IPS-11a (cell line): ENCODE measurements around the gene AKT1.

Experiments
- H3K4me3 ChIP-seq: one replicate; pipeline ENCODE4 v1.5.1; 2013; ENCODE audit warnings: low read depth, low read length, control low read depth

Gene AKT1

DNA sequence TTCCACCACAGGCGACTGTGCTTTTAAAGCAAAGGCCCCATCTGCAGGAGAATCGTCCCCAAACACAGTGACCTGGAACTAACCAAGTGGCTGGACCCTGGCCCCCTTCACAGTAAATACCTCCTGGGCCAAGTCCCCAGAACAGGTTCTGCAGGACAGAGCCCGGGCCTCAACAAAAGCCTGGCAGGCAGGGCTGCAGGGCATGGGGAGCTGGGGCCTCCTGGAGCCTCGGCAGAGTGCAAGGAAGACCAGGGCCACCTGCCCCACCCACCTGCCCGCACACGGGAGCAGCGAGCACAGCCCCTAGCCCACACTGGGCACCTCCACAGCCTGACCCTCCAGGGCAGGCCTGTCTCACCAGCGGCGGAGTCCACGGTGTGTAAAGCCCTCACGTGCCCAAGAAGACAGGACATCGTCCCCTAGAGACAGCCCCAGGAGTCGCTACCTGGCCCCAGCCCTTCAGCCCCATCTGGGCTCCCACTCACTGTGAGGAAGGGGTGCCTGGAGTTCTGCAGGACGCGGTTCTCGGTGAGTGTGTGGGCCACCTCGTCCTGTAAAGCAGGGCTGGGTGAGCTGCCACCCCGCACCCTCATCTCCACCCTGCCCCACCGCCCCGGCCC, 21.0 kb downstream of the AKT1 start:
- H3K4me3 ChIP-seq: no peak overlapping the region

DNA sequence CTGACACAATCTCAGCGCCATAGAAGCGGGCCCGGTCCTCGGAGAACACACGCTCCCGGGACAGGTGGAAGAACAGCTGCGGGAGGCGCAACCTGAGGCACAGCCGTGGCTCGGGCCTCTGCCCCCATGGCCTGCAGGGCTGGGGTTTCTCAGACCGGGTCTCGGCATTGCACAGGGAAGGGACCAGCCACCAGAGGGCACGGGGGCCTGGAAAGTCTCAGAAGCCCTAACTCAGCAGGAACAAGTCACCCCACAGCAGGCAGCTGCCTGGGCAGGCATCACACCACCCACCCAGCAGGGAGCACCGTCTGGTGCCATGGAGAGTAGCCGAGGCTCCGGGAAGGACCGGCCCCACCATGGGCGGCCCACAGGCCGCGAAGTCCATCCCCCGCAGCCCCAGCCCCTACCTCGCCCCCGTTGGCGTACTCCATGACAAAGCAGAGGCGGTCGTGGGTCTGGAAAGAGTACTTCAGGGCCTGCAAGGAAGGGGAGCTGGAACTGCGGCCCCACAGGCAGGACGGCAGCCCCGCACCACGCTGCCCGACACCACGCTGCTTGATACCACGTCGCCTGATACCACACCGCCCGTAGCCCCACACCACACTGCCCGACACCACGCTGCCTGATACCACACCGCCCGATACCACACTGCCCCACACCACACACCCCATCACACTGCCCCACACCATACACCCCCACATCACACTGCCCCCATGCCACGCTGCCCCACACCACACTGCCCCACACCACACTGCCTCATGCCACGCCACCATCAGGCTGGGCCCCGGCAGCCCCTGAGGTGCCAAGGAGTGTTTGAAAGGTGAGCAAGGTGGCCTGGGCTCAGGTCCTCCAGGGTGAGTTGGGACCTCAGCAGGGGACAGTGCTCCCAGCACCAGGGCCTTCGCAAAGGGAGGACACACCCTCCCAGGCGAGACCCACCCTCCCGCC, 21.8 kb downstream of the AKT1 start:
- H3K4me3 ChIP-seq: no peak overlapping the region

DNA sequence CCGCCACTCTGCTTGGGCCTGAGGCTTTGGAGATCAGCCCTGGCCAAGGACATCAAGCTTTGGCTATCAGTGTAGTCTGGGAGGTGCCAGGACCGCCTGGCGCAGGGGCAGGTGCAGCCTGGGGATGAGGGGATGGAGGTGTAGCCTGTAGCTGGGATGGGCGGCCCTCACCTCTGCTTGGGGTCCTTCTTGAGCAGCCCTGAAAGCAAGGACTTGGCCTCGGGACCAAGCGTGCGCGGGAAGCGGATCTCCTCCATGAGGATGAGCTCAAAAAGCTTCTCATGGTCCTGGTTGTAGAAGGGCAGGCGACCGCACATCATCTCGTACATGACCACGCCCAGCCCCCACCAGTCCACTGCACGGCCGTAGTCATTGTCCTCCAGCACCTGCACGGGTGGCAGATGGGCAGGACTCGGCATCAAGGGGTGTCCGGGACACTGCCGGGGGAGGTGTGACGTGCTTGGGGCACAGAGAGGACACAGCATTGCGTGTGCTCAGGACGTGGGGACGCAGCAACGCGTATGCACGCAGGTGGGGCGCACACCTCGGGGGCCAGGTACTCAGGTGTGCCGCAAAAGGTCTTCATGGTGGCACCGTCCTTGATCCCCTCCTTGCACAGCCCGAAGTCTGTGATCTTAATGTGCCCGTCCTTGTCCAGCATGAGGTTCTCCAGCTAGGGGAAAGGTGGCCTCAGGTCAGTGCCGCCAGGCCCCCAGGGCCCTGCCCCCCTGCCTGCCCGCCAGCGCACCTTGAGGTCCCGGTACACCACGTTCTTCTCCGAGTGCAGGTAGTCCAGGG, 22.6 kb downstream of the AKT1 start:
- no peak overlapping the region for H3K4me3 ChIP-seq

- H3K4me3 ChIP-seq: no peak overlapping the region
Observed at GRCh38 chr14:104771918-104772706, 23.4 kb downstream of the AKT1 start.

DNA sequence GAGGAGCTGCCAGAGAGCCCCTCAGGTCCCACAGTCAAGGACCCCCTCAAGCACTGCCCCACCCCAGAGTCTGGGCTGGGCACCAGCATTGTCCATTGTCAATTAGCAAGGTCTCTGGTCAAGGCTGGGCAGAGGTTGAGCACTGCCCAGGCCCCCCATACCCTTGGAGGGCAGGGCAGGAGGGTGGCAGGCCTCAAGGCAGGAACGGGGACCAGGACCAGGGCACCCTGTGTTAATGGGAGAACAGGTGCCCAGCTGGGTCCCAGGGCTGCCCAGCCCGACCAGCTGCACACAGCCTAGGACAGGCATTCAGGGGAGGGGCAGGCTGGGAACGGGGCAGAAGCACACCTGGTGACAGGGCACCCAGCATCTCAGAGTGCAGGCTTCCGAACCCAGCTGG, 24.2 kb downstream of the AKT1 start:
- no peak overlapping the region for H3K4me3 ChIP-seq

DNA sequence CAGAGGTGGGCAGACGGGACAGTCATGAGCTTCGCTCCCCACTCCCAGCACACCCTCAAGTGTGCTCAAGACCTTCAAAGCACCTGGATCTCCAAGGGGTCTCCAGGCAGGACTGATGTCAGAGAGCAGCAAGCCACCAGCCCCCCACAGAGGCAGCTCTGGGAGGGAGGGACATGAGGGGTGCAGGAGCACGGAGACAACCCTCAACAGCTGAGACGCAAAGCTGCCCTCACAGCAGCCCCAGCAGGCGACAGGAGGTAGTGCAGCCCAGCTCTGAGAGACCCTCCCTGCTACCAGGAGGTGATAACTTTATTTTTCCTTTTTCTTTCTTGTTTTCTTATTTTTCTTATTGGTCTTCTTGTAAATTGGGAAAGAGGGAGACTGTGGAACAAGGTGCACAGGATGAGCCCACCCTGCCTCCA, 24.7 kb downstream of the AKT1 start:
- H3K4me3 ChIP-seq: no peak overlapping the region

DNA sequence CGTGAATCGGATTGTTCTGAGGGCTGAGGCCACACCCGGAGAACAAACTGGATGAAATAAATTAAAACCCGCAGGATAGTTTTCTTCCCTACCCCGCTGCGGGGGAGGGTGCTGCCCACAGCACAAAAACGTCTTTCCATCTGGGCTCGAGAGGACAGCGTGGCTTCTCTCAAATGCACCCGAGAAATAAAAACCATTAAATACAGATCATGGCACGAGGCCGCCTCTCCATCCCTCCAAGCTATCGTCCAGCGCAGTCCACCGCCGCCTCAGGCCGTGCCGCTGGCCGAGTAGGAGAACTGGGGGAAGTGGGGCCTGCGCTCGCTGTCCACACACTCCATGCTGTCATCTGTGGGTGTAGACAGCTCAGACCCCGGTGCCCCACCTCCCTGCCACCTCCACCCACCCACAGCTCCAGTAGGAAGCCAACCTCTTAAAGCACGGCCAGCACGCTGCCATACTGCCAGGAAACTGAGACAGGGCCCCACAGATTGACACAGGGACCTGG, 25.4 kb downstream of the AKT1 start:
- H3K4me3 ChIP-seq: no peak overlapping the region

GRCh38 chr14:104769324-104770071, 26.1 kb downstream of the AKT1 start:
- no peak overlapping the region for H3K4me3 ChIP-seq

DNA sequence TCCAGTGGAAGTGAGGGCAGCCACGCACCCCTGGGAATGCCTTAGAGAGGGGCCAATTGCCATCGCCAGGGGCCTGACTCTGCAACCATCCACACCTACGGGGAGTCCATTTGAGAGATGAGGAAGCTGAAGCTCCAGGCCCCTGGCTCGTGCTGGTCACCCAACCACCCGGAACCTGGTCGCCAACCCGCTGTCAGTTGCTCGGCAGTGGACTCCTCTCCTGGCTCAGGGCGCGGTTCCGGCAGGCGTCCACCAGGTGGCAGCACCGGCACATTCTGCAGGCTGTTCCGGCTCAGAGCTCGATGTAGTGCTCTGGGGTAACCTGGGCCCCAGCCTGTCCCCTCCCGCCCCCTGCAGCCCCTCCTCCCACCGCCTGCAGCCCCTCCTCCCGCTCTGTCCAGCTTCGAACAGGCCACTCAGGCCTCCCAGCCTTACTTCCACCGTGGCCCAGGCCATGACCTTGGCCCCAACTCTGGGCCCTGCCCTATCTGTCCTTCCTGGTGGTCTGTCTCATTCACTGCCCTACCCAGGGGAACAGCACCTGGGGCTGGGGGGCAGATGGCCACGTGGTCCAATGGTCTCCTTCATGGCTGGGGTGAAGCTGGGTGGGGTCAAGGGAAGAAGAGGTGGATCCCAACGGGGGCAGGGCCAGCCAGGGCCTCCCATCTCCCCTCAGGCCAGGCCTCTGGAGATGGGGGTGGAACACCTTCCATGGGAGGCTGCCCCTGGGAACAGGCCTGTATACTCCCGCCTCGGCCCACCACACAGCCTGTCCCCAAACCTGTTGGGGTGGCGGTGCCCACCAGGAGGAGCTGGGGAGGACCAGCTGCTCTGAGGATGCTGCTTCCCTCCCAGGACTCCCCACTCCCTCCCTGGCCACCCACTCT, 26.9 kb downstream of the AKT1 start:
- no peak overlapping the region for H3K4me3 ChIP-seq

DNA sequence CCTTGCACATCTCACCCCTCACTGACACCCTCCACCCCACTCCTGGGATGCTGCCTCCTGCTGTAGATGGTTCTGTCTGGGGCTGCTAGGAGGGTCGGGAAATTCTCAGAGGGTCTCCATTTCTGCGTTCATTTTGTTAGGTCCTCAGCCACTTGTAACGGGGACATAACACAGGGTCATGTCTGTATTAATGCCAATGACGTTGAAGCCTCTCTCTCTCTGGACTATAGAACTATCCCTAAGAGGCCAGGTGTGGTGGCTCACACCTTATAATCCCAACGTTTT, 28.0 kb downstream of the AKT1 start:
- H3K4me3 ChIP-seq: no peak overlapping the region

GRCh38 chr14:104766863-104767633, 28.5 kb downstream of the AKT1 start:
- H3K4me3 ChIP-seq: no peak overlapping the region

- H3K4me3 ChIP-seq: no peak overlapping the region
Observed at GRCh38 chr14:104766256-104766862, 29.2 kb downstream of the AKT1 start.

GRCh38 chr14:104765517-104765916, 30.0 kb downstream of the AKT1 start:
- no peak overlapping the region for H3K4me3 ChIP-seq

- H3K4me3 ChIP-seq: no peak overlapping the region
Observed at GRCh38 chr14:104758981-104759969, 36.3 kb downstream of the AKT1 start.

DNA sequence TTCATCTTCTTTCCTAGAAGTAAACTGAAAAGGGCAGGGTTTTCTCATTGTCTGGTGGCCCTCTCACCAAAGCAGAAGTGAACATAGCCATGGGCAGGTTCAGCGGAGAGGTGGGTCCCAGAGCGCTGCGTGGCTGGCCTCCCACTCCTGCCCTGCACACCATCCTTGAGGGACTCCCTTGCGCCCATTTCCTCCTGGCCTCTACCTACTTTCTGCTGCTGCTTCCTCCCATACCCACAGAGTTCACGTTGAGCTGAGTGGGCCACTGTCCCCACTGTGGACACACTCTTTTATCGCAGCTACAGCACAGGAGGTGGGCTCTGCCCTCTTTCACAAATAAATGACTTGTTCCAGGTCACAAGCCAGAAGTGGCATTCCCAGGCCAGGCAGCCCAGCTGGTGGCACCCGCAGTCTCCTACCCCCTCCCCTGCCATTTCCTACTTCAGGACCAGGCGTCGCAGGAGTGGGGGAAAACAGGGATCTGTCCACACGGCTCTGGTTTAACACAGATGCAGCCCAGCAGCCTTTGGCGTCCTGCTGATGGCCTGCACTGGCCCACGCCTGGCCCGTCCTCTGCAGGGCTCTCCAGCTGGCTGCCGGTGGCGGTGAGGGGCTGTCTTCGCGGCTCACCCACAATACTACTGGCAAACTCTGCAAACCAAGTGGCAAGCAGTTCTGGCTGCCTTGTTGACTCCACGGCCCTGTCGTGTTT, 37.7 kb downstream of the AKT1 start:
- H3K4me3 ChIP-seq: no peak overlapping the region

- H3K4me3 ChIP-seq: no peak overlapping the region
Observed at GRCh38 chr14:104757238-104757585, 38.3 kb downstream of the AKT1 start.
